GM06990 (cell line): ENCODE results near the gene PLCD3.

Experiments used
- DNase-seq: peaks from one replicate; pipeline ENCODE4 v3.0.0-alpha.2; 2011; ENCODE audit not compliant: insufficient read length; ENCODE audit errors: extremely low read depth
- H3K27me3 ChIP-seq: replicated peaks from 2 replicates; pipeline ENCODE4 v1.6.0; 2011; ENCODE audit warnings: low read length; ENCODE audit not compliant: control insufficient read depth, insufficient read depth
- H3K36me3 ChIP-seq: 2 replicates; pipeline ENCODE4 v1.5.1; 2011; ENCODE audit warnings: low read length; ENCODE audit not compliant: control insufficient read depth, insufficient read depth
- H3K4me3 ChIP-seq: replicated peaks from 2 replicates; pipeline ENCODE4 v1.5.1; 2011; ENCODE audit warnings: low read depth, mild to moderate bottlenecking, control low read depth, low read length
- TF ChIP-seq, protein P1 (sequence below): IDR thresholded peaks from 2 replicates; pipeline ENCODE4 v1.5.1; 2011; ENCODE audit warnings: low read length, control low read depth, mild to moderate bottlenecking, inconsistent platforms; ENCODE audit not compliant: insufficient read depth, poor library complexity, severe bottlenecking

The PLCD3 gene

DNA sequence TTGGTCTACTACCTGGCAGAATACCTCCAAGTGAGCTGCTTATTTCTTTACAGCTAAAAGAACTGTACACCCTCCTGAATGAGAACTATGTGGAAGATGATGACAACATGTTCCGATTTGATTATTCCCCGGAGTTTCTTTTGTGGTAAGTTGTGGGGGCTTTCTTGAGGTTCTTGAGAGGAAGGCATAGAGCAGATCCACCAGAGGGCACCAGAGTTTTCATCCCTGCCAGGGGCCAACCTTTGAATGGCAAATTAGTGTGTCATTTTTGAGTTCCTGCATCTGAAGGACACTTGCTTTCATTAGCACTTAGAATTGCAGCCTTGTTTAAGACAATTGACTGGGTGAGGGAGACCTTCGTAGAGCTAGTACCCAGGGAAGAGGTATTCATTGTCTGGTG, 36.2 kb downstream of the PLCD3 start:
- TF ChIP-seq, protein P1, sequence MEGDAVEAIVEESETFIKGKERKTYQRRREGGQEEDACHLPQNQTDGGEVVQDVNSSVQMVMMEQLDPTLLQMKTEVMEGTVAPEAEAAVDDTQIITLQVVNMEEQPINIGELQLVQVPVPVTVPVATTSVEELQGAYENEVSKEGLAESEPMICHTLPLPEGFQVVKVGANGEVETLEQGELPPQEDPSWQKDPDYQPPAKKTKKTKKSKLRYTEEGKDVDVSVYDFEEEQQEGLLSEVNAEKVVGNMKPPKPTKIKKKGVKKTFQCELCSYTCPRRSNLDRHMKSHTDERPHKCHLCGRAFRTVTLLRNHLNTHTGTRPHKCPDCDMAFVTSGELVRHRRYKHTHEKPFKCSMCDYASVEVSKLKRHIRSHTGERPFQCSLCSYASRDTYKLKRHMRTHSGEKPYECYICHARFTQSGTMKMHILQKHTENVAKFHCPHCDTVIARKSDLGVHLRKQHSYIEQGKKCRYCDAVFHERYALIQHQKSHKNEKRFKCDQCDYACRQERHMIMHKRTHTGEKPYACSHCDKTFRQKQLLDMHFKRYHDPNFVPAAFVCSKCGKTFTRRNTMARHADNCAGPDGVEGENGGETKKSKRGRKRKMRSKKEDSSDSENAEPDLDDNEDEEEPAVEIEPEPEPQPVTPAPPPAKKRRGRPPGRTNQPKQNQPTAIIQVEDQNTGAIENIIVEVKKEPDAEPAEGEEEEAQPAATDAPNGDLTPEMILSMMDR: peak; percentile 72
- DNase-seq: no peak
- Histone ChIP-seq H3K4me3 (no peak overlapping the region), H3K27me3 (no peaks in the 10 kb centered on the region), H3K36me3 (peaks cover 48% of the 10 kb centered on the region)

DNA sequence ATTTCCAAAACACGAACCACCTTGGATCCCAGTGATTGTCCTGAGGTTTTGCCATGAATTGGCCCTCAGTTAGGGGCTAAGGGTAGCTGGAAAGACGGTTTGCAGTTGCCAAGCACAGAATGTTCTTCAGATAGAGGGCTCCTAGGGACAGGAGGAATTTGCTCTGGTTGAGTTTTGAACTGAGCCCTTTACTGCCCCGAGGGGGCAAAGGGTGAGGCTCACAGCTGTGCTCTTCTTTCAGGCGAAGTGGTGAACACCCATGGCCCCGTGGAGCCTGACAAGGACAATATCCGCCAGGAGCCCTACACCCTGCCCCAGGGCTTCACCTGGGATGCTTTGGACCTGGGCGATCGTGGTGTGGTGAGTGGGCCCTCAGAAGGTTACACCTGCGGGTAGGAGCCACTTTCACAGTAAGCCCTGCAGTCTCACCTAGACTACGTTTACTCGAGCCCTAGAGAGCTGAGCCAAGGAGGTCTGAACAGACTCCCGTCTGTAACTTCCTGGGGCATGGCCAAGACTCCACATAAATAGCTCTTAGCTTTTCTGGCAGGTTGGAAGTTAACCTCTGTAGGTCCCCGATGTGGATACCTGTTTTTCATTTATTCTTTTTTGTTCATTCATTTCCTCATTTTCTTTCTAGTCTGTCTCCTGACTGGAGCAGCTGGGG, 38.7 kb downstream of the PLCD3 start:
- Histone ChIP-seq H3K27me3 (no peaks in the 10 kb centered on the region), H3K4me3 (no peak overlapping the region), H3K36me3 (peaks cover 46% of the 10 kb centered on the region)
- DNase-seq: no peak
- TF ChIP-seq, protein P1: no peak

DNA sequence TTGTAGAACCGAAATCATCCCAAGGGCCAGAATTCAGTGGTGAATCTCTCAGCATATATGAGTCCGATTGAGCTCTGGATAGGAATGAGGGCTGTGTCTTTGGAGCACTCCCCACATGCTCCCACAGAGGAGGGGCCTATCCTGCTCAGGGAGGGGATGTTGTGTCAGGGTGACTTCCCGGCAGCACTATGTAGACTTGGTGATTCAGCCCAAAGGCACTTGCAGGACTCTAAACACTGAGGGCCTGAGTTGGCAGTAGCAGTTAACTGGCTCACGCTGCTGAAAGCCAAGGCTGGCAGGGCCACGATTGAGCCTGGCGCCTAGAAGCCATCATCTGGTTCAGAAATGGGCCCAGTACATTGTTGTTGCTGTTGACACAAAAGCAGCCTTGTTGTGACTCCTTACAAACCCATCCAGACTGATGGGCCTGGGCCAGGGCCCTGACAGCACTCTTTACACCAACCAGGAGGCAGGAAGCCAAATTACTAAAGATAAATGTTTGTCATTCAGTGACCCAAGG, 39.3 kb downstream of the PLCD3 start:
- DNase-seq: no peak
- H3K36me3 ChIP-seq: peaks cover 43% of the 10 kb centered on the region
- no peak overlapping the region for H3K4me3 ChIP-seq
- H3K27me3 ChIP-seq: no peaks in the 10 kb centered on the region
- TF ChIP-seq, protein P1: no peak

DNA sequence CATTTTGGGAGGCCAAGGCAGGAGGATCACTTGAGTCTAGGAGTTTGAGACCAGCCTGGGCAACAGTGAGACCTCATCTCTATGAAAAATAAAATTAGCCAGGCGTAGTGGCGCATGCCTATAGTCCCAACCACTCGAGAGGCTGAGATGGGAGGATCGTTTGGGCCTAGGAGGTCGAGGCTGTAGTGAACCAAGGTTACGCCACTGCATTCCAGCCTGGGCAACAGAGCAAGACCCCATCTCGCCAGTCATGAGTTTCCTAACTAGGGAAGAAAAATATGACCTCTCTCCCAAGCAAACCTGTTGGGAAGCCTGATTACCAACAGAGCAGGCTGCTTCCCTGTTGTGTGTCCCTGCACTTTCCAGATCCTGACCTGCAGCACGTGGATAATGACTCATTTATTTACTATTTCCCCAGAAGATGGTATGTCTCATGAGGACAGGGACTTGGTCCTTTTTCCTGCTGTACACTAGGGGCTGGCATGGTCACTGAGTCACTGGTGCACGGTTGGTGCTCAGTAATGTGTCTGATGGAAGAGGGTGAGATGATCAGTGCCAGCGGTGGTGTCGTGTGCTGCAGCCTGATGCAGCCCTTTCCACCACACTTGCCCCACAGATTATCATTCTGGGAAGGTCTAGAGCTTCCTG, 40.4 kb downstream of the PLCD3 start:
- Histone ChIP-seq H3K27me3 (no peaks in the 10 kb centered on the region), H3K4me3 (no peak overlapping the region), H3K36me3 (peaks cover 37% of the 10 kb centered on the region)
- TF ChIP-seq, protein P1: no peak
- no peak for DNase-seq

DNA sequence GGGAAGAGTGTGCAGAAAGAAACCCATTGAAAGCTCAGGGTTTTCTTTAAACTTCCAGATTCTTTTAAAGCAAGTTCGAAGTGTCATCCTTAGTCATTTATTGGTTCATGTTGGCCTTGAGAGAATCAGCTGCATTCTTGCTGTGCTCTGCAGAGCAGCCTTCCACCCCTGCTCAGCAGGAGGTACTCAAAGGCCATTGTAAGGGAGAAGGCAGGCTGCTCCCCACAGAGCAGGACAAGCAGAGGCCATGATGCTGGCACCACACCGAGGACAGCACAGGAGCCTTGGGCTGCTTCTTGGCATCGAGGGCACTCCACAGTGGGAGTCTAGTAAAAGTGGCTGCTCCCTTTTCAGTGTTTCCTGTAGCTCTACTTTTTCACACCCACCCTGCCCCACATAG, 41.6 kb downstream of the PLCD3 start:
- H3K36me3 ChIP-seq: peaks cover 34% of the 10 kb centered on the region
- no peaks in the 10 kb centered on the region for H3K27me3 ChIP-seq
- TF ChIP-seq, protein P1: no peak
- H3K4me3 ChIP-seq: no peak overlapping the region
- DNase-seq: no peak
